Adrenal gland (tissue), 5 donors: ENCODE results near the gene APLF.

Experiments used
- POLR2A ChIP-seq, 2 donors: fragments of 450-650 bp; IDR thresholded peaks; one replicate each; pipeline ENCODE4 v1.6.1; 2017; ENCODE audit warnings: antibody characterized with exemption in 2 of 2, mild to moderate bottlenecking in 2 of 2, moderate library complexity in 1 of 2
- TF ChIP-seq, protein P1 (sequence below), 6 experiments: fragments of 450-650 bp in 4 of 6; fragments of 200-600 bp in 2 of 6; sonication (generic) in 1 of 6; IDR thresholded peaks; 1 replicate in 5 of 6; 2 replicates in 1 of 6; pipeline versions ENCODE4 v1.5.1 to v1.8.0; 2016 to 2021; ENCODE audit warnings: antibody characterized with exemption in 6 of 6, mild to moderate bottlenecking in 2 of 6, moderate library complexity in 1 of 6
- donor health status: DM: no; HTN: no; CAD: no.

DNA sequence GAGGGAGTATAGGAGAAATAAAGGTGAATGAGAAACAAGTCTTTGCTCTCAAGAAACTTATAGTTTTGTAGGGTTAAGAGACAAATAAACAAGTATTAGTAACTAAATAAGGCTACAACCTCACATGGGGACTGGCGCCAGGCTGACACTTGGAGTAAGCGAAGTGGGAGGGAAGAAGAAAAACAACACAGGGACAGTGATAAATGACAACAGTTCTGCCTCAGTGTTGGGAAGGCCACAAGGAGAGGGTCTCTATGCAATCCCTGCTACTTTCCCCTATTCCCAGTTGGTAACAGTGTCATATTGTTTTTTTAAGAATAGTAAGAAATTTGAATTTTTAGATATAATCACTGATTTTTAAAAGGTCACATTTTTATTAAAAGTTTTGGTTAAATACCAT is 4.0 kb downstream of the APLF start:
- TF ChIP-seq, protein P1, sequence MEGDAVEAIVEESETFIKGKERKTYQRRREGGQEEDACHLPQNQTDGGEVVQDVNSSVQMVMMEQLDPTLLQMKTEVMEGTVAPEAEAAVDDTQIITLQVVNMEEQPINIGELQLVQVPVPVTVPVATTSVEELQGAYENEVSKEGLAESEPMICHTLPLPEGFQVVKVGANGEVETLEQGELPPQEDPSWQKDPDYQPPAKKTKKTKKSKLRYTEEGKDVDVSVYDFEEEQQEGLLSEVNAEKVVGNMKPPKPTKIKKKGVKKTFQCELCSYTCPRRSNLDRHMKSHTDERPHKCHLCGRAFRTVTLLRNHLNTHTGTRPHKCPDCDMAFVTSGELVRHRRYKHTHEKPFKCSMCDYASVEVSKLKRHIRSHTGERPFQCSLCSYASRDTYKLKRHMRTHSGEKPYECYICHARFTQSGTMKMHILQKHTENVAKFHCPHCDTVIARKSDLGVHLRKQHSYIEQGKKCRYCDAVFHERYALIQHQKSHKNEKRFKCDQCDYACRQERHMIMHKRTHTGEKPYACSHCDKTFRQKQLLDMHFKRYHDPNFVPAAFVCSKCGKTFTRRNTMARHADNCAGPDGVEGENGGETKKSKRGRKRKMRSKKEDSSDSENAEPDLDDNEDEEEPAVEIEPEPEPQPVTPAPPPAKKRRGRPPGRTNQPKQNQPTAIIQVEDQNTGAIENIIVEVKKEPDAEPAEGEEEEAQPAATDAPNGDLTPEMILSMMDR (IDR thresholded peaks at IDR 0.05): no peak
- TF ChIP-seq POLR2A (IDR thresholded peaks at IDR 0.05): no peak
